HCT116 (cell line): ENCODE results near the gene SCUBE2. TPM values are rescaled to one million over a fixed set of nuclear protein-coding genes. Genes with fewer than 3 reads are reported as not detected.
A peak's percentile ranks its signal among the peaks of the same experiment; 100 is the strongest.

ENCODE experiments used
- ATAC-seq: fragments of 200-7000 bp; cut with Tn5 transposase; 2 replicates; pipeline ENCODE4 v1.9.1; 2020; ENCODE audit warnings: mild to moderate bottlenecking, moderate library complexity
- BruUV-seq: library from RNA; stranded (reverse); fragments of 400-500 nt; replicated peaks from 2 replicates; lab custom pipeline; 2021; lab: Mats Ljungman, UMichigan
- CTCF ChIA-PET: fragments of 300-600 bp; sonication (Branson Sonifier 250); formaldehyde crosslinking; loops from one replicate; lab custom pipeline; 2021; ENCODE audit warnings: antibody characterized with exemption; lab: Charles Lee
- POLR2A ChIA-PET: fragments of 300-600, 350-600 bp; sonication (Branson Sonifier 250); formaldehyde crosslinking; loops from one replicate; lab custom pipeline; 2021; ENCODE audit warnings: antibody characterized with exemption; lab: Charles Lee
- RAD21 ChIA-PET, 2 experiments: fragments of 300-600 bp; sonication (Branson Sonifier 250); formaldehyde crosslinking; loops; one replicate each; lab custom pipeline; 2023; ENCODE audit warnings: low total read pairs in 2 of 2; ENCODE audit not compliant: uncharacterized antibody in 2 of 2, unreplicated experiment in 2 of 2, low non-redundant PET in 1 of 2; lab: Charles Lee
- DNase-seq: peaks from one replicate; pipeline ENCODE4 v3.0.0-alpha.2; 2010; ENCODE audit warnings: low read depth, low spot score
- H2AFZ ChIP-seq: fragments of 200-600 bp; shearing (Covaris generic), sonication (generic); 2 replicates; pipeline ENCODE4 v1.6.1; 2017; ENCODE audit warnings: low read depth, mixed run types, mixed read lengths, antibody characterized with exemption, low read length; ENCODE audit not compliant: poor library complexity, severe bottlenecking
- H3K27ac ChIP-seq: 2 replicates; pipeline ENCODE4 v1.5.1; 2012; ENCODE audit warnings: low read depth, low read length
- H3K27me3 ChIP-seq: fragments of 200-600 bp; sonication (generic); 2 replicates; pipeline ENCODE4 v1.6.1; 2016; ENCODE audit warnings: mixed run types, low read length, mixed read lengths; ENCODE audit not compliant: insufficient read depth
- H3K36me3 ChIP-seq, 2 experiments: fragments of 200-500 bp in 1 of 2; fragments of 200-600 bp in 1 of 2; sonication (Bioruptor generic) in 1 of 2; sonication (generic) in 1 of 2; 2 replicates each; pipeline versions ENCODE4 v1.5.1 to v1.6.1; 2014 to 2016; ENCODE audit warnings: low read length in 2 of 2, inconsistent platforms in 1 of 2, mixed read lengths in 1 of 2, mixed run types in 1 of 2; ENCODE audit not compliant: insufficient read depth in 2 of 2, control insufficient read depth in 1 of 2
- H3K4me1 ChIP-seq, 2 experiments: fragments of 200-600 bp in 1 of 2; sonication (generic) in 1 of 2; 2 replicates each; pipeline versions ENCODE4 v1.5.1 to v1.6.1; 2012 to 2017; ENCODE audit warnings: low read length in 2 of 2, inconsistent platforms in 1 of 2, mild to moderate bottlenecking in 1 of 2, mixed read lengths in 1 of 2, mixed run types in 1 of 2, moderate library complexity in 1 of 2; ENCODE audit not compliant: insufficient read depth in 2 of 2, control insufficient read depth in 1 of 2
- H3K4me2 ChIP-seq: fragments of 200-600 bp; sonication (generic); 2 replicates; pipeline ENCODE4 v1.6.1; 2017; ENCODE audit warnings: mixed run types, low read length, mixed read lengths
- H3K4me3 ChIP-seq, 2 experiments: fragments of 200-600 bp in 1 of 2; sonication (generic) in 1 of 2; replicated peaks in 1 of 2; 2 replicates each; pipeline ENCODE4 v1.5.1; 2011 to 2016; ENCODE audit warnings: low read length in 2 of 2, control low read depth in 1 of 2, low read depth in 1 of 2, mild to moderate bottlenecking in 1 of 2, mixed read lengths in 1 of 2, mixed run types in 1 of 2
- H3K79me2 ChIP-seq: fragments of 200-600 bp; sonication (generic); 2 replicates; pipeline ENCODE4 v1.6.1; 2017; ENCODE audit warnings: mild to moderate bottlenecking, mixed run types, low read length, moderate library complexity, mixed read lengths; ENCODE audit not compliant: insufficient read depth
- H3K9ac ChIP-seq: fragments of 200-600 bp; sonication (generic); 2 replicates; pipeline ENCODE4 v1.6.1; 2016; ENCODE audit warnings: low read length, mixed read lengths
- H3K9me2 ChIP-seq: fragments of 200-600 bp; sonication (generic), shearing (Covaris generic); 2 replicates; pipeline ENCODE4 v1.6.1; 2017; ENCODE audit warnings: mixed run types, mild to moderate bottlenecking, moderate library complexity; ENCODE audit not compliant: insufficient read depth
- H3K9me3 ChIP-seq, 2 experiments: fragments of 200-500 bp in 1 of 2; fragments of 200-600 bp in 1 of 2; sonication (Bioruptor generic) in 1 of 2; sonication (generic) in 1 of 2; 2 replicates each; pipeline ENCODE4 v1.6.1; 2014 to 2017; ENCODE audit warnings: low read length in 2 of 2, mixed read lengths in 2 of 2, inconsistent platforms in 1 of 2, low read depth in 1 of 2, mild to moderate bottlenecking in 1 of 2, mixed run types in 1 of 2, moderate library complexity in 1 of 2; ENCODE audit not compliant: control insufficient read depth in 1 of 2, insufficient read depth in 1 of 2
- H4K20me1 ChIP-seq: fragments of 200-600 bp; sonication (generic), shearing (Covaris generic); 2 replicates; pipeline ENCODE4 v1.6.1; 2017; ENCODE audit warnings: mixed run types, mild to moderate bottlenecking, moderate library complexity; ENCODE audit not compliant: insufficient read depth
- EZH2phosphoT487 ChIP-seq: fragments of 200-600 bp; IDR thresholded peaks from 2 replicates; pipeline ENCODE4 v1.6.1; 2018; ENCODE audit warnings: antibody characterized with exemption, borderline replicate concordance
- RAD21 ChIP-seq: IDR thresholded peaks from 2 replicates; pipeline ENCODE4 v1.6.1; 2012; ENCODE audit warnings: low read depth, mild to moderate bottlenecking
- intact Hi-C: fragments of 100-400 bp; cut with micrococcal nuclease; formaldehyde crosslinking; loops from 2 replicates; pipeline ENCODE4 v1.10.0; 2022
- total RNA-seq: library from RNA; stranded (reverse); gene quantifications from one replicate; pipeline ENCODE4 v1.2.1, GENCODE V29; 2021; ENCODE audit not compliant: unreplicated experiment
- TF ChIP-seq, protein P1 (sequence below): IDR thresholded peaks from 2 replicates; pipeline ENCODE4 v1.6.1; 2012
- TF ChIP-seq, protein P2 (sequence below), 3 experiments: fragments of 200-600 bp in 1 of 3; sonication (generic) in 1 of 3; IDR thresholded peaks in 2 of 3; conservative IDR thresholded peaks in 1 of 3; 2 replicates each; pipeline ENCODE4 v1.5.1; 2012 to 2017; ENCODE audit warnings: low read depth in 2 of 3, low read length in 2 of 3, antibody characterized with exemption in 1 of 3, borderline replicate concordance in 1 of 3, control low read depth in 1 of 3, mild to moderate bottlenecking in 1 of 3, mixed read lengths in 1 of 3, mixed run types in 1 of 3, moderate library complexity in 1 of 3; ENCODE audit not compliant: insufficient read depth in 1 of 3

SCUBE2 gene
- total RNA-seq, 1 experiment from 2014 or later: 1.3 TPM

DNA sequence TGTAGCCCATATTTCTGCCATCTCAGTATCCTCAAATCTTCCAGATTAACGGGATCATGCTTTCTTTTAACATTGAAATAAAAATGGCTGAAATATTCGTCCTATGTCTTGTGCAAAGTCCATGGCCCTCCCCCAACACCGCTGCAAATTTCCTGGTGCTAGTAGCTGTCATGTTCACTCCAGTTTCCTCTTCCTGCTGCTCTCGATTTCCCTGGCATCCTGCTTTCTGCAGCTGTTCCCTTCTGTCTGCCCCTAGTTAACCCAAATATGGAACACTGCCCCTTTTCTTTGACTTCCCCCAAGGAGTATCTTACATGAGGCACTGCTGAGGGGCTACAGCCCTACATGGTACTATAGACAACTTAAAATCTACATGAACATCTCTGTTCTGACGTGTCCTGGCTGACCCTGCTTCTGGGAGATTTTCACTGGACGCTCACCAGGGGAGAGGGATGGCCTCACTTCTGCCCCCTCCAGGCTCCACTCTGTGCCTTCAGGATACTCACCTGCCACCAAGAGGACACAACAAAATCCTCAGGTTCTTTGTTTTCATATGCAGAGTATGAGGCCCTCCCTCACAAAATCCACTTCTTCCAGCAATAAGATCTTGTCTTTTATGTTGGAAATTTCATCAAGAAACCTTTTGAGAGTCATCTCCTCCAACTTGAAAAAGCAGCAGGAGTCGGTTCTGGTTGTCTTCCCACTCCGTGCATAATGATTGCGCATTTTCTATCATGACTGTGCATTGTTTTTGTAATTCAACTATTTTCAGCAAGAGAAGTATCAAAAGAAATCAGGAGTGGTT is 29.5 kb upstream of the SCUBE2 start:
- ChIA-PET CTCF (interaction anchor here (1.3 to 1.4 kb wide), 2 partner anchors 104 to 106 kb away, joined by 3 read pairs; no protein-coding TSS in a partner anchor), RAD21 (no interaction called here), POLR2A (no interaction called here)
- Histone ChIP-seq H2AFZ (no peak overlapping the region), H3K9me2 (no peaks in the 10 kb centered on the region), H3K4me1 (no peaks in the 10 kb centered on the region), H3K4me2 (peak overlapping the region; percentile 29; the same call in 1 of the 2 replicates), H3K27ac (no peak overlapping the region), H3K9ac (no peak overlapping the region), H3K36me3 (no peaks in the 10 kb centered on the region), H4K20me1 (no peaks in the 10 kb centered on the region), H3K4me3 (no peak overlapping the region), H3K27me3 (no peaks in the 10 kb centered on the region), H3K9me3 (no peaks in the 10 kb centered on the region), H3K79me2 (no peaks in the 10 kb centered on the region)
- ATAC-seq (peak; percentile 98), DNase-seq (peak; percentile 15)
- TF ChIP-seq, protein P1, sequence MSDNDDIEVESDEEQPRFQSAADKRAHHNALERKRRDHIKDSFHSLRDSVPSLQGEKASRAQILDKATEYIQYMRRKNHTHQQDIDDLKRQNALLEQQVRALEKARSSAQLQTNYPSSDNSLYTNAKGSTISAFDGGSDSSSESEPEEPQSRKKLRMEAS: no peak
- TF ChIP-seq RAD21: peak; percentile 42
- TF ChIP-seq, protein P2, sequence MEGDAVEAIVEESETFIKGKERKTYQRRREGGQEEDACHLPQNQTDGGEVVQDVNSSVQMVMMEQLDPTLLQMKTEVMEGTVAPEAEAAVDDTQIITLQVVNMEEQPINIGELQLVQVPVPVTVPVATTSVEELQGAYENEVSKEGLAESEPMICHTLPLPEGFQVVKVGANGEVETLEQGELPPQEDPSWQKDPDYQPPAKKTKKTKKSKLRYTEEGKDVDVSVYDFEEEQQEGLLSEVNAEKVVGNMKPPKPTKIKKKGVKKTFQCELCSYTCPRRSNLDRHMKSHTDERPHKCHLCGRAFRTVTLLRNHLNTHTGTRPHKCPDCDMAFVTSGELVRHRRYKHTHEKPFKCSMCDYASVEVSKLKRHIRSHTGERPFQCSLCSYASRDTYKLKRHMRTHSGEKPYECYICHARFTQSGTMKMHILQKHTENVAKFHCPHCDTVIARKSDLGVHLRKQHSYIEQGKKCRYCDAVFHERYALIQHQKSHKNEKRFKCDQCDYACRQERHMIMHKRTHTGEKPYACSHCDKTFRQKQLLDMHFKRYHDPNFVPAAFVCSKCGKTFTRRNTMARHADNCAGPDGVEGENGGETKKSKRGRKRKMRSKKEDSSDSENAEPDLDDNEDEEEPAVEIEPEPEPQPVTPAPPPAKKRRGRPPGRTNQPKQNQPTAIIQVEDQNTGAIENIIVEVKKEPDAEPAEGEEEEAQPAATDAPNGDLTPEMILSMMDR (IDR thresholded peaks at IDR 0.05 in 2 of 3, conservative IDR thresholded peaks at IDR 0.05 in 1 of 3; ENCODE audit: borderline replicate concordance in 1 of 3, insufficient read depth in 1 of 3, low read depth in 2 of 3, low read length in 2 of 3): peak; percentile 76 to 83 (median 82); a peak in 5 of 6 replicates
- BruUV-seq: no TSS peak
- intact Hi-C loops: no loop called here

DNA sequence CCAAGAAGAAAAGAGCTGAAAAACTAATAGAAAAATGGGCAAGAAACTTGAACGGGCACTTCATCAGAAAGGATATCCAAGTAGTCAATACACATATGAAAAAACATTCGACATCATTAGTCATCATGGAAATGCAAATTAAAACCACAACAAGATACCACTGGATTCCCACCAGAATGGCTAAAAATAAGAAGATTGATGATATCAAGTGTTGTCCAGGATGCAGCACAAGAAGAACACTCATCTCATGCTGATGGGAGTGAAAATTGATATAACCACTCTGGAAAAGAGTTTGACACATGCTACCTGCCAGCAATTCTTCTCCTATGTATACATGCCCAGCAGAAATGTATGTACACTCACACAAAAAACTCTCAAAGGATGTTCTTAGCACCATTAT is 26.9 kb upstream of the SCUBE2 start:
- ChIA-PET CTCF (interaction anchor here (1.0 kb wide), 1 partner anchor 23 kb away, joined by 3 read pairs; no protein-coding TSS in a partner anchor), POLR2A (interaction anchor here (0.6 kb wide), 1 partner anchor 86 kb away, joined by 3 read pairs; no protein-coding TSS in a partner anchor), RAD21 (no interaction called here)
- no peaks in the 10 kb centered on the region for H3K27me3 ChIP-seq
- H3K4me1 ChIP-seq: no peaks in the 10 kb centered on the region
- no peaks in the 10 kb centered on the region for H3K9me2 ChIP-seq
- TF ChIP-seq EZH2phosphoT487 (no peak), RAD21 (no peak)
- no peak for DNase-seq
- ATAC-seq: no peak
- no peaks in the 10 kb centered on the region; a peak in 1 of 4 replicates for H3K9me3 ChIP-seq
- no peak overlapping the region for H2AFZ ChIP-seq
- no peaks in the 10 kb centered on the region for H4K20me1 ChIP-seq
- H3K9ac ChIP-seq: no peak overlapping the region
- intact Hi-C loops: no loop called here
- BruUV-seq: no TSS peak
- H3K36me3 ChIP-seq: no peaks in the 10 kb centered on the region
- no peaks in the 10 kb centered on the region for H3K79me2 ChIP-seq
- no peak overlapping the region for H3K4me3 ChIP-seq
- no peak overlapping the region for H3K4me2 ChIP-seq
- H3K27ac ChIP-seq: no peak overlapping the region
